Kidney epithelial cell (primary cell): Measurements from ENCODE around the gene SKA1. TPM values are rescaled to one million over a fixed set of nuclear protein-coding genes. Genes with fewer than 3 reads are reported as not detected.
"Not testable (repeated sequence)": the region's sequence is repeated elsewhere in the genome, so short reads cannot be mapped to it uniquely, and the experiment has no call there.

ENCODE experiments used
- DNase-seq: peaks from one replicate; pipeline ENCODE4 v3.0.0-alpha.2; 2010; ENCODE audit warnings: low read depth
- H3K27me3 ChIP-seq: 2 replicates; pipeline ENCODE4 v1.6.0; 2011; ENCODE audit warnings: low read length; ENCODE audit not compliant: control insufficient read depth, insufficient read depth
- H3K36me3 ChIP-seq: 2 replicates; pipeline ENCODE4 v1.5.1; 2011; ENCODE audit warnings: low read length; ENCODE audit not compliant: control insufficient read depth, insufficient read depth
- H3K4me3 ChIP-seq: 2 replicates; pipeline ENCODE4 v1.5.1; 2011; ENCODE audit warnings: low read depth, mild to moderate bottlenecking, control low read depth, low read length
- CTCF ChIP-seq: IDR thresholded peaks from 2 replicates; pipeline ENCODE4 v1.5.1; 2011; ENCODE audit warnings: mild to moderate bottlenecking, moderate library complexity, low read length, control low read depth, inconsistent platforms; ENCODE audit not compliant: insufficient read depth, poor library complexity, severe bottlenecking
- total RNA-seq: library from RNA; depleted of rRNA; stranded (reverse); fragments of >200 nt; gene quantifications from 2 replicates; pipeline ENCODE4 v1.2.3, GENCODE V29; 2015

The SKA1 gene
- total RNA-seq, 1 donor from 2014 or later, result 5.1 TPM

GRCh38 chr18:50409236-50409635, 34.4 kb downstream of the SKA1 start:
- DNase-seq, result no peak
- Histone ChIP-seq H3K27me3 (peaks cover 2% of the 10 kb centered on the region), H3K36me3 (no peaks in the 10 kb centered on the region)

GRCh38 chr18:50410008-50410407, 35.2 kb downstream of the SKA1 start:
- no peak for TF ChIP-seq CTCF
- Histone ChIP-seq H3K27me3 (peaks cover 2% of the 10 kb centered on the region), H3K4me3 (no peak overlapping the region), H3K36me3 (no peaks in the 10 kb centered on the region)
- no peak for DNase-seq

More at GRCh38 chr18:50409236-50409635, 34.4 kb downstream of the SKA1 start:
- no peak overlapping the region for H3K4me3 ChIP-seq
- no peak for TF ChIP-seq CTCF

- DNase-seq, result peak; percentile 14
- no peak for TF ChIP-seq CTCF
- no peak overlapping the region for H3K4me3 ChIP-seq
- H3K36me3 ChIP-seq, result no peaks in the 10 kb centered on the region
- peaks cover 2% of the 10 kb centered on the region for H3K27me3 ChIP-seq
Measured at GRCh38 chr18:50410894-50411293, 36.0 kb downstream of the SKA1 start.

- H3K36me3 ChIP-seq, DNase-seq, H3K4me3 ChIP-seq, H3K27me3 ChIP-seq: not testable (repeated sequence)
Measured at GRCh38 chr18:50416832-50417231, 42.0 kb downstream of the SKA1 start.

- H3K4me3 ChIP-seq, H3K27me3 ChIP-seq, DNase-seq, H3K36me3 ChIP-seq: not testable (repeated sequence)
Measured at GRCh38 chr18:50417705-50418104, 42.9 kb downstream of the SKA1 start.

GRCh38 chr18:50418650-50419049, 43.8 kb downstream of the SKA1 start:
- no peak for DNase-seq
- no peak for TF ChIP-seq CTCF
- Histone ChIP-seq H3K27me3 (no peaks in the 10 kb centered on the region), H3K36me3 (no peaks in the 10 kb centered on the region), H3K4me3 (no peak overlapping the region)

- no peak for TF ChIP-seq CTCF
- H3K4me3 ChIP-seq, result no peak overlapping the region
- no peaks in the 10 kb centered on the region for H3K27me3 ChIP-seq
- no peaks in the 10 kb centered on the region for H3K36me3 ChIP-seq
- DNase-seq, result no peak
Measured at GRCh38 chr18:50422286-50422898, 47.5 kb downstream of the SKA1 start.
